ENCODE data around the gene CFAP70.
"Not testable (repeated sequence)": the region's sequence is repeated elsewhere in the genome, so short reads cannot be mapped to it uniquely, and the experiment has no call there.

Gene CFAP70

DNA sequence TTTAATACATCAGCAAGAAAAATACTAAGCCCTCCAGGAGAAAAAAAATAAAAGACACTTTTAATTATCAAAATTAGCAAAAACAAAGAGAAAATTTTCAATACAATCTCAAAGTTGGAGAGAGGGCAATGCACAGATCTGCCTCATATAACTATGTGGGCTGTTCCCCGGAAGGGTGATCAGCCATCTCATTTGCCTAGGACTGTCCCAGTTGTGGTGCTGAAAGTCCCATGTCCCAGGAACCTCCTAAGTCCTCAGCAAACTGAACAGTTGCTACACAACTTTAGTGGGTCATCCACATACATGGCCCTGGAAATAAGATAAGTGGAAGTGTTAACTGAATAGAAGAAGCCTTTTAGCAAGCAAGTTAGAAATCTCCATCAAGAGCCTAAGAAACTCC lies 14.4 kb downstream of the CFAP70 start:
- DNase-seq (ENCODE audit: low read depth): no peak
- no peak overlapping the region for H3K4me3 ChIP-seq (ENCODE audit: low read length)
- TF ChIP-seq, protein P1, sequence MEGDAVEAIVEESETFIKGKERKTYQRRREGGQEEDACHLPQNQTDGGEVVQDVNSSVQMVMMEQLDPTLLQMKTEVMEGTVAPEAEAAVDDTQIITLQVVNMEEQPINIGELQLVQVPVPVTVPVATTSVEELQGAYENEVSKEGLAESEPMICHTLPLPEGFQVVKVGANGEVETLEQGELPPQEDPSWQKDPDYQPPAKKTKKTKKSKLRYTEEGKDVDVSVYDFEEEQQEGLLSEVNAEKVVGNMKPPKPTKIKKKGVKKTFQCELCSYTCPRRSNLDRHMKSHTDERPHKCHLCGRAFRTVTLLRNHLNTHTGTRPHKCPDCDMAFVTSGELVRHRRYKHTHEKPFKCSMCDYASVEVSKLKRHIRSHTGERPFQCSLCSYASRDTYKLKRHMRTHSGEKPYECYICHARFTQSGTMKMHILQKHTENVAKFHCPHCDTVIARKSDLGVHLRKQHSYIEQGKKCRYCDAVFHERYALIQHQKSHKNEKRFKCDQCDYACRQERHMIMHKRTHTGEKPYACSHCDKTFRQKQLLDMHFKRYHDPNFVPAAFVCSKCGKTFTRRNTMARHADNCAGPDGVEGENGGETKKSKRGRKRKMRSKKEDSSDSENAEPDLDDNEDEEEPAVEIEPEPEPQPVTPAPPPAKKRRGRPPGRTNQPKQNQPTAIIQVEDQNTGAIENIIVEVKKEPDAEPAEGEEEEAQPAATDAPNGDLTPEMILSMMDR (IDR thresholded peaks at IDR 0.05; ENCODE audit: insufficient read depth, low read depth, low read length, missing control alignments): no peak

DNA sequence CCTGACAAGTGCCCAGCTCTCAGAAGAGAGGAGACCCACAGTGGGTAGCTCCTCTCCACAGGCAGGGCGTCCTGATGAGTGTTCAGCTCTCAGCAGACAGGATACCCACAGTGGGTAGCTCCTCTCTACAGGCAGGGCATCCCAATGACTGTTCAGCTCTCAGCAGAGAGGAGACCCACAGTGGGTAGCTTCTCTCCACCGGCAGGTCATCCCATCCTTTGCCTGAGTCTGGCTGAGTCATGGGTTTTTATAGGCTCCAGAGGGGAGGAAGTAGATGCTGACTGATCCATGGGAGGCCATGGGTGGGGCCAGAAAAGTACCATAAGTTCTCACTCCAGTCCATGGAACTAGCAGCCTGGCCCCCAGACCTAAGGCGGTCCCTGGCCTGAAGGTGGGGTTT lies 18.5 kb downstream of the CFAP70 start:
- no peak for DNase-seq (ENCODE audit: low read depth)
- TF ChIP-seq, protein P1 (IDR thresholded peaks at IDR 0.05; ENCODE audit: insufficient read depth, low read depth, low read length, missing control alignments): no peak
- H3K4me3 ChIP-seq (ENCODE audit: low read length): no peak overlapping the region

DNA sequence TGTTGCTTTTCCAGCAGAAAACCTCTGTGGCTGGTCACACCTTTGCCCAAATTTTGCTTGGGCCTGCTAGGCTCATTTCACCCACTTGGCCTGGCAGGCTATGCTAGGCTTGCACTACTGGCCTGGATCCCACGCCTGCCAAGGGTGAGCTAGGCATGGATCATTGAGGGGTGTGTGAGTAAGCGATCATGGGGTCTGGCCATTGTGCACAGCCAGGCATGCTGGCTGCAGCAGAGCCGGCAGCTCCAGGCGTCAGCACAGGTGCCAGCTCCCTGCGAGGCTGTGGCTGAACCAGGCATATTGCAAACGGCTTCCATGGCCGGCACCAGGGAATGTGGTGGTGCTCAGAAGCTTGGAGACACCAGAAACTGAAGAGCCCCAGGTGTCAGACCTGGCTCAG lies 19.2 kb downstream of the CFAP70 start:
- TF ChIP-seq, protein P1 (IDR thresholded peaks at IDR 0.05; ENCODE audit: insufficient read depth, low read depth, low read length, missing control alignments): no peak
- DNase-seq (ENCODE audit: low read depth): no peak
- H3K4me3 ChIP-seq (ENCODE audit: low read length): no peak overlapping the region

DNA sequence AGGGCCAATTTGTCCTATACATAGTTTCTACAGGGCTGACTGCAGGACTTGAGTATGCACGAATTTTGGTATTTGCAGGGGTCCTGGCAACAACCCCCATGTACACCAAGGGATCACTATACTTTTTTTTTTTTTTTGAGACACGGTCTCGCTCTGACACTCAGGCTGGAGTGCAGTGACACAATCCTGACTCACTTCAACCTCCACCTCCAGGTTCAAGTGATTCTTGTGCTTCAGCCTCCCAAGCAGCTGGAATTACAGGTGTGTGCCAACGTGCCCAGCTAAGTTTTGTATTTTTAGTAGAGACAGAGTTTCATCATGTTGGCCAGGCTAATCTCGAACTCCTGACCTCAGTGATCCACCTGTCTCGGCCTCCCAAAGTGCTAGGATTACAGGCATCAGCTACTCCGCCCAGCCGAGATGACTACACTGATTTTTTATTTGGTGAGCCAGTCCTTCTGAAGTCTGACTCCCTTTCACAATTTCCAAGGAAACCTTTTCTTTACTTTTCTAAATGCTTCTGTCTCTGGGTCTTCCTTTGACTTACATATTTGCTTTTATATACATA lies 19.8 kb downstream of the CFAP70 start:
- TF ChIP-seq, protein P1 (IDR thresholded peaks at IDR 0.05; ENCODE audit: insufficient read depth, low read depth, low read length, missing control alignments): no peak
- DNase-seq (ENCODE audit: low read depth): peak; percentile 76
- no peak overlapping the region for H3K4me3 ChIP-seq (ENCODE audit: low read length)

DNA sequence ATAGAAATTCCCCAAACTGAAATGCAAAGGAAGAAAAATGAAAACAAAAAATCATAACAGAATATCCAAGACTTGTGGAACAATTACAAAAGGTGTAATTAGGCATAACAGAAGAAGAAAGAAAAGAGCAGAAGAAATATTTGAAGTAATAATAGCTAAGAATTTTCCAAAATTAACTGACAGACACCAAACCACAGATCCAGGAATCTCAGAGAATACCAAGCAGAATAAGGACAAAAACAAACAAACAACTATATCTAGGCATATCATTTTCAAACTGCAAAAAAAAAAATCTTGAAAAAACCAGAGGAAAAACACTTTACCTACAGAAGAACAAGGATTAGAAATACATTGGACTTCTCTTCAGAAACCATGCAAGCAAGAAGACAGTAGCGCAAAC lies 25.5 kb downstream of the CFAP70 start:
- TF ChIP-seq, protein P1 (IDR thresholded peaks at IDR 0.05; ENCODE audit: insufficient read depth, low read depth, low read length, missing control alignments): no peak
- no peak overlapping the region for H3K4me3 ChIP-seq (ENCODE audit: low read length)
- no peak for DNase-seq (ENCODE audit: low read depth)

DNA sequence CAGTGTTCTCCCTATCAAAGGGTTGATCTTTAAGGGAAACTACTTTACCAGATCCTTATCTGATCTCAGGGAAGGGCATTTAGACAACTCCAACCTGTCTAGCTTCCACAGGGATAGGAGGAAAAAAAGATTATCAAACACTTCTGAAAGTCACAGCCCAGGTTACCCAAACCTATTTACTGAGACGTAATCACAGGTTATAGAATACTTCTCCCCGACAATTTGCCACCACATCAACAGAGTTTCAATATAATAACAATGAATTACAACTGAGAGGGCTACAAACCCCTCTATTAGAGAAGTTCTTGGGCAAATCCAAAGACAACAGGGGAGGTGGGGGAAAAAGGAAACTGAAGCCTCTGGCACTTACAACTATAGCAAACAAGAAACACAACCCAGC lies 26.3 kb downstream of the CFAP70 start:
- TF ChIP-seq, protein P1 (IDR thresholded peaks at IDR 0.05; ENCODE audit: insufficient read depth, low read depth, low read length, missing control alignments): no peak
- DNase-seq (ENCODE audit: low read depth): no peak
- no peak overlapping the region for H3K4me3 ChIP-seq (ENCODE audit: low read length)

DNA sequence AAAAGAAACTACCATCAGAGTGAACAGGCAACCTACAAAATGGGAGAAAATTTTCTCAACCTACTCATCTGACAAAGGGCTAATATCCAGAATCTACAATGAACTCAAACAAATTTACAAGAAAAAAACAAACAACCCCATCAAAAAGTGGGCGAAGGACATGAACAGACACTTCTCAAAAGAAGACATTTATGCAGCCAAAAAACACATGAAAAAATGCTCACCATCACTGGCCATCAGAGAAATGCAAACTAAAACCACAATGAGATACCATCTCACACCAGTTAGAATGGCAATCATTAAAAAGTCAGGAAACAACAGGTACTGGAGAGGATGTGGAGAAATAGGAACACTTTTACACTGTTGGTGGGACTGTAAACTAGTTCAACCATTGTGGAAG lies 30.1 kb downstream of the CFAP70 start:
- H3K4me3 ChIP-seq (ENCODE audit: low read length); DNase-seq (ENCODE audit: low read depth): not testable (repeated sequence)

DNA sequence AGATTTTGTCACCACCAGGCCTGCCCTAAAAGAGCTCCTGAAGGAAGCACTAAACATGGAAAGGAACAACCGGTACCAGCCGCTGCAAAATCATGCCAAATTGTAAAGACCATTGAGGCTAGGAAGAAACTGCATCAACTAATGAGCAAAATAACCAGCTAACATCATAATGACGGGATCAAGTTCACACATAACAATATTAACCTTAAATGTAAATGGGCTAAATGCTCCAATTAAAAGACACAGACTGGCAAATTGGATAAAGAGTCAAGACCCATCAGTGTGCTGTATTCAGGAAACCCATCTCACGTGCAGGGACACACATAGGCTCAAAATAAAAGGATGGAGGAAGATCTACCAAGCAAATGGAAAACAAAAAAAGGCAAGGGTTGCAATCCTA lies 33.4 kb downstream of the CFAP70 start:
- DNase-seq (ENCODE audit: low read depth); H3K4me3 ChIP-seq (ENCODE audit: low read length): not testable (repeated sequence)

DNA sequence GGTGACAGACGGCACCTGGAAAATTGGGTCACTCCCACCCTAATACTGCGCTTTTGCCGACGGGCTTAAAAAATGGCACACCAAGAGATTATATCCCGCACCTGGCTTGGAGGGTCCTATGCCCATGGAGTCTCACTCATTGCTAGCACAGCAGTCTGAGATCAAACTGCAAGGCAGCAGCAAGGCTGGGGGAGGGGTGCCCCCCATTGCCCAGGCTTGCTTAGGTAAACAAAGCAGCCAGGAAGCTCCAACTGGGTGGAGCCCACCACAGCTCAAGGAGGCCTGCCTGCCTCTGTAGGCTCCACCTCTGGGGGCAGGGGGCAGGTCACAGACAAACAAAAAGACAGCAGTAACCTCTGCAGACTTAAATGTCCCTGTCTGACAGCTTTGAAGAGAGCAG lies 35.1 kb downstream of the CFAP70 start:
- DNase-seq (ENCODE audit: low read depth); H3K4me3 ChIP-seq (ENCODE audit: low read length): not testable (repeated sequence)

Measured in epithelial cell of esophagus (primary cell).